MCF 10A (cell line): ENCODE data around the gene N4BP2L1. TPM values are rescaled to one million over a fixed set of nuclear protein-coding genes. Genes with fewer than 3 reads are reported as not detected.

ENCODE experiments used
- BruUV-seq: library from RNA; stranded (reverse); fragments of 400-500 nt; replicated peaks from 2 replicates; lab custom pipeline; 2021; lab: Mats Ljungman, UMichigan
- CTCF ChIA-PET: fragments of 300-600 bp; sonication (Branson Sonifier 250); formaldehyde crosslinking; extraction: SDS; loops from one replicate; lab custom pipeline; 2021; ENCODE audit warnings: antibody characterized with exemption, inconsistent platforms; lab: Yijun Ruan, JAX
- POLR2A ChIA-PET: fragments of 300-600, 350-650 bp; sonication (Branson Sonifier 250); formaldehyde crosslinking; extraction: SDS; loops from one replicate; lab custom pipeline; 2020; ENCODE audit warnings: antibody characterized with exemption, inconsistent platforms; lab: Yijun Ruan, JAX
- DNase-seq: peaks from one replicate; pipeline ENCODE4 v3.0.0-alpha.2; 2018; ENCODE audit not compliant: unreplicated experiment
- H3K27ac Mint-ChIP-seq: one replicate; pipeline ENCODE4 v1.8.0; 2022; ENCODE audit warnings: mild to moderate bottlenecking, low read depth, mixed read lengths; ENCODE audit not compliant: unreplicated experiment
- H3K27me3 Mint-ChIP-seq: one replicate; pipeline ENCODE4 v1.8.0; 2022; ENCODE audit warnings: mixed read lengths; ENCODE audit not compliant: insufficient read depth, unreplicated experiment
- H3K36me3 Mint-ChIP-seq: one replicate; pipeline ENCODE4 v1.8.0; 2022; ENCODE audit warnings: mild to moderate bottlenecking, moderate library complexity, mixed read lengths; ENCODE audit not compliant: insufficient read depth, unreplicated experiment
- H3K4me1 Mint-ChIP-seq: one replicate; pipeline ENCODE4 v1.8.0; 2022; ENCODE audit warnings: mixed read lengths; ENCODE audit not compliant: insufficient read depth, unreplicated experiment
- H3K4me3 Mint-ChIP-seq: one replicate; pipeline ENCODE4 v1.8.0; 2022; ENCODE audit warnings: mild to moderate bottlenecking, moderate library complexity, mixed read lengths; ENCODE audit not compliant: unreplicated experiment
- H3K9me3 Mint-ChIP-seq: one replicate; pipeline ENCODE4 v1.8.0; 2022; ENCODE audit warnings: mixed read lengths; ENCODE audit not compliant: unreplicated experiment
- intact Hi-C: fragments of 100-400 bp; cut with micrococcal nuclease; formaldehyde crosslinking; loops from 2 replicates; pipeline ENCODE4 v1.14.1; 2022
- total RNA-seq: library from RNA; stranded (reverse); gene quantifications from 2 replicates; pipeline ENCODE4 v1.2.3, GENCODE V29; 2022
- TF ChIP-seq, protein P1 (sequence below): fragments of 200-600 bp; IDR thresholded peaks from one replicate; pipeline ENCODE4 v1.8.0; 2022; ENCODE audit warnings: antibody characterized with exemption, mild to moderate bottlenecking; ENCODE audit not compliant: unreplicated experiment

Gene N4BP2L1
- total RNA-seq, 1 experiment from 2014 or later = 1.6 TPM

DNA sequence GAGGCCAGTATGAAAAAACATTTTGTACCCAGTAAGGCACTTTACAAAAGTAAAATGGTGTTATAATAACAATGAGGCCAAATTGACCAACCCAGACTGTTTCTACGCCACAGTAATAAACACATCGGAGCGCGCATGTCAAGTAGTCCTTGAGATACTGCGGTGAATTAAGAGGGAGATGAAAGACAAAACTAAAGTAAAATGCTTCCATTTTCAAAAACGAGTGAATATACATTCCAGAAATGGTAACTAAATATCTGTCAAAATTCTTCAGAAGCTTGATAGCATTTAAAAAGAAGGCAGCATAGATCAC is 19.0 kb downstream of the N4BP2L1 start:
- Mint-ChIP-seq H3K27me3 (no peaks in the 10 kb centered on the region), H3K36me3 (no peaks in the 10 kb centered on the region), H3K4me3 (no peak overlapping the region), H3K27ac (no peak overlapping the region), H3K4me1 (peaks cover 6% of the 10 kb centered on the region), H3K9me3 (no peaks in the 10 kb centered on the region)
- TF ChIP-seq, protein P1, sequence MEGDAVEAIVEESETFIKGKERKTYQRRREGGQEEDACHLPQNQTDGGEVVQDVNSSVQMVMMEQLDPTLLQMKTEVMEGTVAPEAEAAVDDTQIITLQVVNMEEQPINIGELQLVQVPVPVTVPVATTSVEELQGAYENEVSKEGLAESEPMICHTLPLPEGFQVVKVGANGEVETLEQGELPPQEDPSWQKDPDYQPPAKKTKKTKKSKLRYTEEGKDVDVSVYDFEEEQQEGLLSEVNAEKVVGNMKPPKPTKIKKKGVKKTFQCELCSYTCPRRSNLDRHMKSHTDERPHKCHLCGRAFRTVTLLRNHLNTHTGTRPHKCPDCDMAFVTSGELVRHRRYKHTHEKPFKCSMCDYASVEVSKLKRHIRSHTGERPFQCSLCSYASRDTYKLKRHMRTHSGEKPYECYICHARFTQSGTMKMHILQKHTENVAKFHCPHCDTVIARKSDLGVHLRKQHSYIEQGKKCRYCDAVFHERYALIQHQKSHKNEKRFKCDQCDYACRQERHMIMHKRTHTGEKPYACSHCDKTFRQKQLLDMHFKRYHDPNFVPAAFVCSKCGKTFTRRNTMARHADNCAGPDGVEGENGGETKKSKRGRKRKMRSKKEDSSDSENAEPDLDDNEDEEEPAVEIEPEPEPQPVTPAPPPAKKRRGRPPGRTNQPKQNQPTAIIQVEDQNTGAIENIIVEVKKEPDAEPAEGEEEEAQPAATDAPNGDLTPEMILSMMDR = no peak
- CTCF ChIA-PET = interaction anchor here (0.7 kb wide), 1 partner anchor 70 kb away, joined by 3 read pairs; no protein-coding TSS in a partner anchor
- POLR2A ChIA-PET = interaction anchor here (0.9 to 1.3 kb wide), 2 partner anchors 15 to 23 kb away, joined by 3 to 4 read pairs; no protein-coding TSS in a partner anchor
- no TSS peak for BruUV-seq
- DNase-seq = no peak
- intact Hi-C loops = no loop called here

DNA sequence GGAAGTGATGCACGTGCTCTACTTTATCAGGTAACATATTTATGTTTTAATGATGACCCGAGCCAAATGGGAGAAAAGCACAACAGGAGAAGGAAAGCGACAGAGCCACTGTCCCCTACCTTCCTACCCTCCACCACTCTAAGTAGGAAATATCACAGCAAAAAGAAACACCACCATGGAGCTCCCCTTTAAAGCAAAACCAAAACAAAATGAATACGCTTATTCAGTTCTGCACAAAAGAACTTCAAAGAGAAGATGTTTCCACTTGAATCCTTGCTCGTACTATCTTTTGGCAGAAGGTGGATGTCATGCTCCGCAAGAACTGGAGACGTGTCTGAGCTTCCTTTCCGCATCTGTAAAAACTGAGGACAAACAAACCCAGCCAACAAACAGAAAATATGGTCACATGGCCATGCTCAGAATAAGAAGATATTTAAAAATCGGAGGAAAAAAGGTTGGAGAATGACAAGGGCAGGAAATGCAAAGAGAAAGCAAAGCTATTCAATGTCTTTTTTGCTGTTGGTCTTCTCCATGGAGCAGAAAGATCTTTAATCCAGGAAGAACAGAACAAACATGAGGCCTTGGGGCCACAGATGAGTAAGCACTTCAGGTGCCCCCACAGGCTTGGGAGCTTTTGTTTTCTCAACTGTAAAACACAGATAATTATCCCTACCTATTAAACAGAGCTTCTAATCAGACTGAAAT is 19.5 kb downstream of the N4BP2L1 start:
- CTCF ChIA-PET = interaction anchor here (0.6 to 0.7 kb wide), 2 partner anchors 11 to 495 kb away, joined by 3 to 4 read pairs; no protein-coding TSS in a partner anchor
- TF ChIP-seq, protein P1 = no peak
- no peaks in the 10 kb centered on the region for H3K36me3 Mint-ChIP-seq
- H3K27ac Mint-ChIP-seq = no peak overlapping the region
- H3K27me3 Mint-ChIP-seq = no peaks in the 10 kb centered on the region
- H3K4me3 Mint-ChIP-seq = no peak overlapping the region
- intact Hi-C loops = no loop called here
- BruUV-seq = no TSS peak
- POLR2A ChIA-PET = interaction anchor here (0.9 to 1.3 kb wide), 2 partner anchors 15 to 24 kb away, joined by 3 to 4 read pairs; no protein-coding TSS in a partner anchor
- DNase-seq = no peak
- H3K9me3 Mint-ChIP-seq = no peaks in the 10 kb centered on the region
- H3K4me1 Mint-ChIP-seq = peaks cover 6% of the 10 kb centered on the region

DNA sequence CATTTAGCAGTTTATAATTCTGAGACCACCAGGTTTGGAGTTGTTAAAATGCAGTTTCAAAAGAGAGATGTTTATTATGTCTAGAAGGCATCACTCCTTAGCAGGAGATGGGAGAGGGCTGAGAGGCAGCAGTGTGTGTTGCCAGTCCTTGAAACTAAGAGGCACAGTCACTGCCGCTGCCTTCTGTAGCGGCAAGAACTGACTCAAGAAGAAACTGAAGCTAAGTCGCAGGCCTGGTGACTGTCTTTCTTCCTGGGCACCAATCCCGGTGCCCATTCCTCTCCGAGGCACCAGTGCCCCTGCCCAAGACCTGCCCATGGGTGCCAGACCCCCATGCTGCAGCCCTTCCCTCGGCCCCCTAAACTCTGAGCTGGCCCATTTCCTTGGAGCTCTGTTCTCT is 20.1 kb downstream of the N4BP2L1 start:
- CTCF ChIA-PET = interaction anchor here (0.6 to 0.7 kb wide), 2 partner anchors 12 to 495 kb away, joined by 3 to 4 read pairs; no protein-coding TSS in a partner anchor
- TF ChIP-seq, protein P1 = no peak
- H3K27ac Mint-ChIP-seq = no peak overlapping the region
- peaks cover 3% of the 10 kb centered on the region for H3K36me3 Mint-ChIP-seq
- no peak for DNase-seq
- H3K4me3 Mint-ChIP-seq = no peak overlapping the region
- no peaks in the 10 kb centered on the region for H3K9me3 Mint-ChIP-seq
- intact Hi-C loops = no loop called here
- POLR2A ChIA-PET = interaction anchor here (0.9 to 1.3 kb wide), 2 partner anchors 16 to 24 kb away, joined by 3 to 4 read pairs; no protein-coding TSS in a partner anchor
- no peaks in the 10 kb centered on the region for H3K27me3 Mint-ChIP-seq
- H3K4me1 Mint-ChIP-seq = peaks cover 6% of the 10 kb centered on the region
- BruUV-seq = no TSS peak

DNA sequence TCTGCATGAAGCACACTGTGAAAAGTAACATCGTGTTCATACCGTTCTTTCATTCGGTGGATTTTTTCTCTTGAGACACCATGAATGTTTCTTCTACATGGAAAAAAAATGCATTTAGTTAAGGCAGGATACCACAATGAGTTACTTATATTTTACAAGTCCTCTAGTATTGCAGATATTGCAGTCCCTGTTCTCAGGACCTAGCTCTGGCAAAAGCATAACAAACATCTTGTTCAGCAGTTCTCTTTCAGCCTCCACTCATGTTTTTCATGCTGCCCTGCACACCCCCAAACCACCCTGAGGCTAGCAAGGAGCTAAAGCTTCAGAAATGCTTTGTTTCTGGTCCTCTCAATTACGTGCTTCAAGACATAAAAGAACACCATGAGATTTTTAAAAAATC is 24.8 kb downstream of the N4BP2L1 start:
- ChIA-PET CTCF (no interaction called here), POLR2A (interaction anchor here (0.6 kb wide), 1 partner anchor 33 kb away, joined by 3 read pairs; no protein-coding TSS in a partner anchor)
- Mint-ChIP-seq H3K4me1 (no peaks in the 10 kb centered on the region), H3K27me3 (no peaks in the 10 kb centered on the region), H3K27ac (no peak overlapping the region), H3K4me3 (no peak overlapping the region), H3K9me3 (no peaks in the 10 kb centered on the region), H3K36me3 (peaks cover 20% of the 10 kb centered on the region)
- no TSS peak for BruUV-seq
- DNase-seq = no peak
- intact Hi-C loops = no loop called here
- TF ChIP-seq, protein P1 = no peak
